H1 (cell line): ENCODE results near the gene GRIFIN. TPM values are rescaled to one million over a fixed set of nuclear protein-coding genes. Genes with fewer than 3 reads are reported as not detected.
A peak's percentile ranks its signal among the peaks of the same experiment; 100 is the strongest.

ENCODE experiments used
- CTCF ChIA-PET: fragments of 300-600 bp; sonication (Branson Sonifier 250); formaldehyde crosslinking; loops from one replicate; lab custom pipeline; 2021; ENCODE audit not compliant: partially characterized antibody; lab: Charles Lee
- POLR2A ChIA-PET: fragments of 300-600 bp; sonication (Branson Sonifier 250); formaldehyde crosslinking; loops from one replicate; lab custom pipeline; 2021; ENCODE audit warnings: inconsistent platforms; ENCODE audit not compliant: partially characterized antibody; lab: Charles Lee
- DNase-seq, 2 experiments: peaks; one replicate each; pipeline versions ENCODE4 v3.0.0 to v3.0.0-alpha.2; 2010 to 2022; ENCODE audit warnings: low spot score in 2 of 2, low read depth in 1 of 2, mixed read lengths in 1 of 2
- FAIRE-seq: peaks from 2 replicates; lab custom pipeline; 2011; peaks lifted over from hg19 to GRCh38; lab: Jason Lieb, UNC
- H2AFZ ChIP-seq: 2 replicates; pipeline ENCODE4 v1.8.1; 2012; ENCODE audit warnings: low read length, inconsistent platforms
- H2AK5ac ChIP-seq: 2 replicates; pipeline ENCODE4 v1.6.1; 2013; ENCODE audit warnings: low read depth, low read length
- H2BK120ac ChIP-seq: replicated peaks from 2 replicates; pipeline ENCODE3; 2013; ENCODE audit warnings: low read depth, low read length, inconsistent platforms
- H2BK12ac ChIP-seq: 2 replicates; pipeline ENCODE4 v1.6.1; 2013; ENCODE audit warnings: low read depth, low read length
- H2BK15ac ChIP-seq: 2 replicates; pipeline ENCODE4 v1.6.1; 2013; ENCODE audit warnings: low read length
- H2BK20ac ChIP-seq: 2 replicates; pipeline ENCODE4 v1.6.1; 2013; ENCODE audit warnings: low read length
- H2BK5ac ChIP-seq: 2 replicates; pipeline ENCODE4 v1.6.1; 2013; ENCODE audit warnings: low read depth, low read length
- H3K14ac ChIP-seq: 2 replicates; pipeline ENCODE4 v1.6.1; 2013; ENCODE audit warnings: inconsistent platforms; ENCODE audit not compliant: insufficient read length
- H3K18ac ChIP-seq: 2 replicates; pipeline ENCODE4 v1.6.1; 2013; ENCODE audit warnings: low read length; ENCODE audit errors: extremely low read depth
- H3K23ac ChIP-seq: 2 replicates; pipeline ENCODE4 v1.6.1; 2013; ENCODE audit warnings: inconsistent platforms; ENCODE audit not compliant: insufficient read length
- H3K23me2 ChIP-seq: 2 replicates; pipeline ENCODE4 v1.6.1; 2013; ENCODE audit warnings: low read depth, low read length
- H3K27ac ChIP-seq: 2 replicates; pipeline ENCODE4 v1.6.1; 2011; ENCODE audit warnings: low read depth, low read length, inconsistent platforms
- H3K27me3 ChIP-seq, 4 experiments: replicated peaks in 1 of 4; 1 replicate in 1 of 4; 2 replicates in 3 of 4; pipeline versions ENCODE4 v1.6.1 to v1.8.1; 2011 to 2013; ENCODE audit warnings: low read length in 3 of 4, mild to moderate bottlenecking in 3 of 4, inconsistent platforms in 2 of 4, mixed read lengths in 2 of 4, moderate library complexity in 1 of 4; ENCODE audit not compliant: control insufficient read depth in 3 of 4, insufficient read depth in 3 of 4; ENCODE audit errors: extremely low read depth in 1 of 4
- H3K36me3 ChIP-seq, 4 experiments: 2 replicates each; pipeline versions ENCODE4 v1.6.1 to v1.8.1; 2011 to 2013; ENCODE audit warnings: mild to moderate bottlenecking in 4 of 4, low read length in 3 of 4, moderate library complexity in 2 of 4, control low read depth in 1 of 4, inconsistent platforms in 1 of 4; ENCODE audit not compliant: insufficient read depth in 4 of 4, control insufficient read depth in 2 of 4
- H3K4ac ChIP-seq: replicated peaks from 2 replicates; pipeline ENCODE3; 2013; ENCODE audit warnings: low read length, low read depth, mixed read lengths, inconsistent platforms; ENCODE audit not compliant: insufficient read length
- H3K4me1 ChIP-seq, 4 experiments: replicated peaks in 1 of 4; 1 replicate in 1 of 4; 2 replicates in 3 of 4; pipeline versions ENCODE4 v1.6.1 to v1.8.1; 2011 to 2013; ENCODE audit warnings: low read length in 3 of 4, inconsistent platforms in 2 of 4, mixed read lengths in 1 of 4; ENCODE audit not compliant: insufficient read depth in 4 of 4, control insufficient read depth in 3 of 4
- H3K4me2 ChIP-seq, 2 experiments: 2 replicates each; pipeline versions ENCODE4 v1.6.1 to v1.8.1; 2011 to 2013; ENCODE audit warnings: low read depth in 2 of 2, low read length in 2 of 2, control low read depth in 1 of 2, inconsistent platforms in 1 of 2, mild to moderate bottlenecking in 1 of 2; ENCODE audit not compliant: insufficient read depth in 1 of 2
- H3K4me3 ChIP-seq, 4 experiments: fragments of 200-600, 300-600 bp in 1 of 4; sonication (generic), shearing (Covaris generic), sonication (Bioruptor Twin) in 1 of 4; 2 replicates each; pipeline versions ENCODE4 v1.5.1 to v1.8.1; 2011 to 2016; ENCODE audit warnings: low read length in 4 of 4, low read depth in 3 of 4, control low read depth in 2 of 4, inconsistent platforms in 2 of 4, mild to moderate bottlenecking in 2 of 4, mixed read lengths in 1 of 4, moderate library complexity in 1 of 4; ENCODE audit not compliant: insufficient read depth in 2 of 4; ENCODE audit errors: extremely low read depth in 1 of 4
- H3K56ac ChIP-seq: replicated peaks from 2 replicates; pipeline ENCODE3; 2013; ENCODE audit warnings: low read depth, mild to moderate bottlenecking, mixed read lengths, low read length, inconsistent platforms; ENCODE audit not compliant: insufficient read length
- H3K79me1 ChIP-seq: 2 replicates; pipeline ENCODE4 v1.6.1; 2013; ENCODE audit warnings: low read depth, low read length, control low read depth
- H3K79me2 ChIP-seq, 2 experiments: 2 replicates each; pipeline versions ENCODE4 v1.6.1 to v1.8.1; 2012 to 2013; ENCODE audit warnings: low read length in 2 of 2, mild to moderate bottlenecking in 2 of 2, inconsistent platforms in 1 of 2; ENCODE audit not compliant: insufficient read depth in 2 of 2, control insufficient read depth in 1 of 2
- H3K9ac ChIP-seq, 4 experiments: replicated peaks in 1 of 4; 1 replicate in 1 of 4; 2 replicates in 3 of 4; pipeline versions ENCODE4 v1.6.1 to v1.8.1; 2011 to 2013; ENCODE audit warnings: low read depth in 3 of 4, low read length in 3 of 4, control low read depth in 2 of 4, mild to moderate bottlenecking in 2 of 4, moderate library complexity in 2 of 4, inconsistent platforms in 1 of 4; ENCODE audit errors: extremely low read depth in 1 of 4
- H3K9me3 ChIP-seq, 2 experiments: 2 replicates each; pipeline versions ENCODE4 v1.6.1 to v1.8.1; 2012 to 2013; ENCODE audit warnings: mild to moderate bottlenecking in 2 of 2, moderate library complexity in 2 of 2, control low read depth in 1 of 2, inconsistent platforms in 1 of 2, low read depth in 1 of 2, low read length in 1 of 2, mixed read lengths in 1 of 2; ENCODE audit not compliant: insufficient read depth in 2 of 2
- H4K20me1 ChIP-seq, 2 experiments: replicated peaks in 1 of 2; 2 replicates each; pipeline versions ENCODE3 to v1.8.1; 2011 to 2013; ENCODE audit warnings: inconsistent platforms in 2 of 2, low read length in 2 of 2, mild to moderate bottlenecking in 1 of 2; ENCODE audit not compliant: insufficient read depth in 2 of 2, control insufficient read depth in 1 of 2
- H4K5ac ChIP-seq: 2 replicates; pipeline ENCODE4 v1.6.1; 2013; ENCODE audit warnings: low read length, low read depth, mixed read lengths, inconsistent platforms; ENCODE audit not compliant: insufficient read length
- H4K8ac ChIP-seq: 2 replicates; pipeline ENCODE4 v1.8.0; 2013; ENCODE audit warnings: mild to moderate bottlenecking, moderate library complexity, low read length, inconsistent platforms; ENCODE audit not compliant: insufficient read depth; ENCODE audit errors: extremely low read depth
- H4K91ac ChIP-seq: replicated peaks from 2 replicates; pipeline ENCODE3; 2013; ENCODE audit warnings: low read length, mixed read lengths, inconsistent platforms; ENCODE audit not compliant: insufficient read length
- JUN ChIP-seq: IDR thresholded peaks from 2 replicates; pipeline ENCODE4 v1.6.1; 2011; ENCODE audit warnings: low read depth, mild to moderate bottlenecking, improper control_type of control experiment, low read length
- SAP30 ChIP-seq: fragments of 300-600 bp; sonication (generic); IDR thresholded peaks from 2 replicates; pipeline ENCODE4 v1.7.1; 2012; ENCODE audit warnings: low read length, moderate library complexity, mild to moderate bottlenecking, inconsistent platforms; ENCODE audit not compliant: insufficient read depth, insufficient replicate concordance
- ZNF274 ChIP-seq: IDR thresholded peaks from 2 replicates; pipeline ENCODE4 v1.7.0; 2012; ENCODE audit warnings: low read length, borderline replicate concordance; ENCODE audit errors: extremely low read depth
- WGBS, 2 experiments: shearing (Covaris generic) in 1 of 2; methylation state at CpG; one replicate each; pipeline versions ENCODE4 v1.1.6 to v1.1.7; 2013 to 2015; ENCODE audit warnings: low lambda C conversion rate in 2 of 2, mixed read lengths in 2 of 2, inconsistent platforms in 1 of 2, low coverage in 1 of 2, missing lambda C conversion rate in 1 of 2; ENCODE audit not compliant: insufficient replicate concordance in 2 of 2, insufficient coverage in 1 of 2, insufficient read length in 1 of 2; ENCODE audit errors: extremely low coverage in 1 of 2, missing lambda C conversion rate in 1 of 2; 5-methylcytosine and 5-hydroxymethylcytosine counted together
- polyA plus RNA-seq, 7 experiments: library from polyadenylated mRNA; depleted of rRNA in 3 of 7; stranded (reverse) in 5 of 7; unstranded in 2 of 7; fragments of >200 nt in 5 of 7; fragments of 200-250 nt in 2 of 7; gene quantifications; 1 replicate in 5 of 7; 2 replicates in 1 of 7; 4 replicates in 1 of 7; pipeline versions ENCODE4 v1.2.1 to v1.2.3, GENCODE V29; 2011 to 2013; ENCODE audit warnings: missing spikeins in 2 of 7, mixed read lengths in 2 of 7
- total RNA-seq: library from RNA; stranded (reverse); fragmentation: NEBNext Ultra II Directional; extraction: Animal tissue kit (Norgen Biotek cat#: 25700); gene quantifications from 2 replicates; pipeline ENCODE4 v1.2.1, GENCODE V29; 2021
- TF ChIP-seq, protein P1 (sequence below): IDR thresholded peaks from 2 replicates; pipeline ENCODE4 v1.6.1; 2011; ENCODE audit warnings: low read depth, mild to moderate bottlenecking, low read length; ENCODE audit not compliant: insufficient read depth

Gene GRIFIN
- total and polyA plus RNA-seq, 2 of the 8 experiments (the other 6 are each of a cell fraction or from before 2014, with no cell fraction given), result not detected

- H2BK15ac ChIP-seq, result peak overlapping the region; percentile 88; the same call in 1 of the 2 replicates
- no peaks in the 10 kb centered on the region for H3K27me3 ChIP-seq
- H3K36me3 ChIP-seq, result no peaks in the 10 kb centered on the region
- peak overlapping the region; percentile 59; the same call in 1 of the 2 replicates for H4K8ac ChIP-seq
- 93% methylated on average over 7 of the region's 7 CpGs; no CpG with 5 or more reads in 1 of the 2 experiments for WGBS, 2 experiments
- TF ChIP-seq, protein P1, sequence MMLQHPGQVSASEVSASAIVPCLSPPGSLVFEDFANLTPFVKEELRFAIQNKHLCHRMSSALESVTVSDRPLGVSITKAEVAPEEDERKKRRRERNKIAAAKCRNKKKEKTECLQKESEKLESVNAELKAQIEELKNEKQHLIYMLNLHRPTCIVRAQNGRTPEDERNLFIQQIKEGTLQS, result no peak
- TF ChIP-seq SAP30 (no peak), JUN (no peak), ZNF274 (no peak)
- H3K4me1 ChIP-seq, result peaks cover 1 to 10% (median 7%) of the 10 kb centered on the region in 4 experiments
- no peak overlapping the region; the same call in 1 of the 2 replicates for H3K18ac ChIP-seq
- no peak overlapping the region for H3K4ac ChIP-seq
- peak overlapping the region; percentile 29; the same call in 1 of the 2 replicates for H2BK20ac ChIP-seq
- H3K4me3 ChIP-seq, result no peak overlapping the region
- no peak overlapping the region for H3K9ac ChIP-seq
- peak overlapping the region; percentile 82 for H4K91ac ChIP-seq
- H3K23me2 ChIP-seq, result no peaks in the 10 kb centered on the region
- no peaks in the 10 kb centered on the region for H3K79me2 ChIP-seq
- DNase-seq (no peak), FAIRE-seq (no peak)
- H3K27ac ChIP-seq, result no peak overlapping the region
- H3K9me3 ChIP-seq, result 0 out of 4 replicates have a peak, but pooled peaks cover 0 to 3% of the 10 kb centered on the region in 2 experiments
- no peak overlapping the region for H2BK120ac ChIP-seq
- no peak overlapping the region for H3K4me2 ChIP-seq
- no peak overlapping the region for H3K14ac ChIP-seq
- no peak overlapping the region for H3K56ac ChIP-seq
- no peak overlapping the region for H2AK5ac ChIP-seq
- no peaks in the 10 kb centered on the region for H4K20me1 ChIP-seq
- POLR2A ChIA-PET, result interaction anchor here (0.7 to 1.8 kb wide), 4 partner anchors 16 to 865 kb away, joined by 3 to 15 read pairs (median 4); no protein-coding TSS in a partner anchor
- H4K5ac ChIP-seq, result no peak overlapping the region
- no peak overlapping the region for H2AFZ ChIP-seq
- H3K23ac ChIP-seq, result no peak overlapping the region
- H2BK12ac ChIP-seq, result peak overlapping the region; percentile 90; the same call in 1 of the 2 replicates
- CTCF ChIA-PET, result interaction anchor here (0.5 to 15.9 kb wide), 50 partner anchors 10 to 213 kb away, joined by 3 to 266 read pairs (median 5); no protein-coding TSS in a partner anchor
- H3K79me1 ChIP-seq, result no peaks in the 10 kb centered on the region
- peak overlapping the region; percentile 71; the same call in 1 of the 2 replicates for H2BK5ac ChIP-seq
These were observed 8.0 kb downstream of the GRIFIN start for GRCh38 chr7:2468227-2468626.
